K562 (cell line): ENCODE measurements around the gene NKAPL.

Experiments
- SAFB2 ChIP-seq: fragments of 200-400 bp; formaldehyde crosslinking; IDR thresholded peaks from 2 replicates; pipeline ENCODE4 v1.6.1; 2018; ENCODE audit warnings: borderline replicate concordance, low read length, low read depth, moderate library complexity; ENCODE audit not compliant: severe bottlenecking
- SPI1 ChIP-seq: IDR thresholded peaks from 2 replicates; pipeline ENCODE4 v1.6.1; 2011; ENCODE audit warnings: low read depth, low read length, control low read depth, borderline replicate concordance
- TF ChIP-seq, protein P1 (sequence below): sonication (generic); formaldehyde crosslinking; IDR thresholded peaks from 2 replicates; pipeline ENCODE4 v1.8.1; 2023; ENCODE audit warnings: mild to moderate bottlenecking, missing genetic modification reagents
- TF ChIP-seq, protein P2 (sequence below), 3 experiments: IDR thresholded peaks in 2 of 3; conservative IDR thresholded peaks in 1 of 3; 2 replicates each; pipeline ENCODE4 v1.5.1; 2011 to 2012; ENCODE audit warnings: low read length in 3 of 3, mild to moderate bottlenecking in 3 of 3, control low read depth in 2 of 3, improper control_type of control experiment in 1 of 3, inconsistent platforms in 1 of 3, low read depth in 1 of 3, mixed read lengths in 1 of 3, moderate library complexity in 1 of 3; ENCODE audit not compliant: insufficient read depth in 2 of 3

DNA sequence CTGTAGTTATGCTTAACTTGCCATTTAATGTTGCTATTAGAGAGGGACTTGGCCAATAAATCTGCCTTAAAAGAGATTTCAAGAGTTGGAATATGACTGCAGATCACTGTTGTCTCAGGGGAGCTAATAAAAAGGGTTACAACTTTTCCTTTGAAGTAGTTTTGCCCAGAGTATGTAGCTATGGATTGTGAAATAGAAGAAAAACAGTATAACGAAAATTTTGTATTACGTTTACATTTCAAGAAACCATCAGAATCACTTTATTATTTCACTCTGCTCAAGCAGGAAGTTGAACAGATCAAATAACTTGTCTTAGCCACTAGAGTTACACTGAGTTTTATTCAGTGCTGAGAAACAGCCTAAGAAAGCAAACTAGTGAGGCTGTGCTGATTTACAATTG lies 4.8 kb downstream of the NKAPL start:
- TF ChIP-seq SPI1 (no peak), SAFB2 (no peak)
- TF ChIP-seq, protein P1, sequence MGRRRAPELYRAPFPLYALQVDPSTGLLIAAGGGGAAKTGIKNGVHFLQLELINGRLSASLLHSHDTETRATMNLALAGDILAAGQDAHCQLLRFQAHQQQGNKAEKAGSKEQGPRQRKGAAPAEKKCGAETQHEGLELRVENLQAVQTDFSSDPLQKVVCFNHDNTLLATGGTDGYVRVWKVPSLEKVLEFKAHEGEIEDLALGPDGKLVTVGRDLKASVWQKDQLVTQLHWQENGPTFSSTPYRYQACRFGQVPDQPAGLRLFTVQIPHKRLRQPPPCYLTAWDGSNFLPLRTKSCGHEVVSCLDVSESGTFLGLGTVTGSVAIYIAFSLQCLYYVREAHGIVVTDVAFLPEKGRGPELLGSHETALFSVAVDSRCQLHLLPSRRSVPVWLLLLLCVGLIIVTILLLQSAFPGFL (CRISPR knock-in tag): no peak
- TF ChIP-seq, protein P2, sequence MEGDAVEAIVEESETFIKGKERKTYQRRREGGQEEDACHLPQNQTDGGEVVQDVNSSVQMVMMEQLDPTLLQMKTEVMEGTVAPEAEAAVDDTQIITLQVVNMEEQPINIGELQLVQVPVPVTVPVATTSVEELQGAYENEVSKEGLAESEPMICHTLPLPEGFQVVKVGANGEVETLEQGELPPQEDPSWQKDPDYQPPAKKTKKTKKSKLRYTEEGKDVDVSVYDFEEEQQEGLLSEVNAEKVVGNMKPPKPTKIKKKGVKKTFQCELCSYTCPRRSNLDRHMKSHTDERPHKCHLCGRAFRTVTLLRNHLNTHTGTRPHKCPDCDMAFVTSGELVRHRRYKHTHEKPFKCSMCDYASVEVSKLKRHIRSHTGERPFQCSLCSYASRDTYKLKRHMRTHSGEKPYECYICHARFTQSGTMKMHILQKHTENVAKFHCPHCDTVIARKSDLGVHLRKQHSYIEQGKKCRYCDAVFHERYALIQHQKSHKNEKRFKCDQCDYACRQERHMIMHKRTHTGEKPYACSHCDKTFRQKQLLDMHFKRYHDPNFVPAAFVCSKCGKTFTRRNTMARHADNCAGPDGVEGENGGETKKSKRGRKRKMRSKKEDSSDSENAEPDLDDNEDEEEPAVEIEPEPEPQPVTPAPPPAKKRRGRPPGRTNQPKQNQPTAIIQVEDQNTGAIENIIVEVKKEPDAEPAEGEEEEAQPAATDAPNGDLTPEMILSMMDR (IDR thresholded peaks at IDR 0.05 in 2 of 3, conservative IDR thresholded peaks at IDR 0.05 in 1 of 3; ENCODE audit: insufficient read depth in 2 of 3, low read depth in 1 of 3, low read length in 3 of 3): no peak
